Fibroblast of peridontal ligament (primary cell): ENCODE results near the gene HOXB6.
A peak's percentile ranks its signal among the peaks of the same experiment; 100 is the strongest.

ENCODE experiments used
- DNase-seq: peaks from one replicate; pipeline ENCODE4 v3.0.0-alpha.2; 2010; ENCODE audit errors: extremely low read depth

Gene HOXB6

GRCh38 chr17:48579471-48579759 is 25.4 kb downstream of the HOXB6 start:
- DNase-seq, result peak; percentile 7

- no peak for DNase-seq
Observed at GRCh38 chr17:48578616-48579470, 25.9 kb downstream of the HOXB6 start.

- no peak for DNase-seq
Observed at GRCh38 chr17:48577946-48578615, 26.7 kb downstream of the HOXB6 start, which contains the start of gene HOXB4. Gene HOXB4, minus strand, starts transcription at chr17:48578350. Its CDS starts 31 bp downstream, at chr17:48578319.

GRCh38 chr17:48577330-48577945 is 27.3 kb downstream of the HOXB6 start:
- DNase-seq, result no peak

GRCh38 chr17:48576479-48577309 is 28.1 kb downstream of the HOXB6 start:
- no peak for DNase-seq

- DNase-seq, result no peak
Observed at GRCh38 chr17:48575673-48576478, 28.9 kb downstream of the HOXB6 start.

GRCh38 chr17:48575066-48575582 is 29.7 kb downstream of the HOXB6 start:
- DNase-seq, result no peak

GRCh38 chr17:48574505-48575065 is 30.2 kb downstream of the HOXB6 start:
- DNase-seq, result no peak

- no peak for DNase-seq
Observed at GRCh38 chr17:48571826-48572417, 32.9 kb downstream of the HOXB6 start.

GRCh38 chr17:48571024-48571818 is 33.6 kb downstream of the HOXB6 start:
- DNase-seq, result no peak

- DNase-seq, result no peak
Observed at GRCh38 chr17:48570325-48571023, 34.3 kb downstream of the HOXB6 start.

- DNase-seq, result no peak
Observed at GRCh38 chr17:48569674-48570324, 35.0 kb downstream of the HOXB6 start.

GRCh38 chr17:48569240-48569582 is 35.6 kb downstream of the HOXB6 start:
- DNase-seq, result no peak

GRCh38 chr17:48568499-48569239 is 36.1 kb downstream of the HOXB6 start:
- no peak for DNase-seq

GRCh38 chr17:48567646-48568354 is 37.0 kb downstream of the HOXB6 start:
- DNase-seq, result no peak

GRCh38 chr17:48567209-48567608 is 37.6 kb downstream of the HOXB6 start:
- no peak for DNase-seq

GRCh38 chr17:48566717-48567116 is 38.1 kb downstream of the HOXB6 start:
- DNase-seq, result no peak
